Loucy (cell line): Measurements from ENCODE around the gene BTBD10.

Experiments used
- EZH2phosphoT487 ChIP-seq: fragments of 200-600 bp; IDR thresholded peaks from 2 replicates; pipeline ENCODE4 v1.6.1; 2018; ENCODE audit warnings: antibody characterized with exemption, mild to moderate bottlenecking, moderate library complexity, borderline replicate concordance
- TF ChIP-seq, protein P1 (sequence below): fragments of 200-600 bp; sonication (generic); conservative IDR thresholded peaks from 2 replicates; pipeline ENCODE4 v1.5.1; 2014; ENCODE audit warnings: mild to moderate bottlenecking, antibody characterized with exemption, low read length

DNA sequence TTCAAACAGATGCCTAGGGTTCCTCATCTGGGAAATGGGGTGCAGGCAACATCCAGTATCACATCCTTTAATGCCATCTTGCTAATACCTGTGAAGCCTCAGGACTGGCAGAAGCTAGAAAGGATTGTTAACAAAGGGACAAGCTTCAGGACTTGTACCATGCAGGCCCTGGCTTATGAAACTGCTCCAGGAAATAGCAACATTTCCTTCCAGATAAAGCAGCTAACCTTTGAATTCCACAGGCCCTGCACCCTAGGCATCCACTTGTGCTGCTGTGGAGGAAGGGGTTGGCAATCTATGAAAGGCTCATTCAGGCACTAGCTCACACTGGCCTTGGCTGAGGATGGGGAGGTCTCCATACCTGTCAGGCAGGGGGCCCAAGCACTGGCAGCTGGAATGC lies 87.2 kb downstream of the BTBD10 start:
- TF ChIP-seq, protein P1, sequence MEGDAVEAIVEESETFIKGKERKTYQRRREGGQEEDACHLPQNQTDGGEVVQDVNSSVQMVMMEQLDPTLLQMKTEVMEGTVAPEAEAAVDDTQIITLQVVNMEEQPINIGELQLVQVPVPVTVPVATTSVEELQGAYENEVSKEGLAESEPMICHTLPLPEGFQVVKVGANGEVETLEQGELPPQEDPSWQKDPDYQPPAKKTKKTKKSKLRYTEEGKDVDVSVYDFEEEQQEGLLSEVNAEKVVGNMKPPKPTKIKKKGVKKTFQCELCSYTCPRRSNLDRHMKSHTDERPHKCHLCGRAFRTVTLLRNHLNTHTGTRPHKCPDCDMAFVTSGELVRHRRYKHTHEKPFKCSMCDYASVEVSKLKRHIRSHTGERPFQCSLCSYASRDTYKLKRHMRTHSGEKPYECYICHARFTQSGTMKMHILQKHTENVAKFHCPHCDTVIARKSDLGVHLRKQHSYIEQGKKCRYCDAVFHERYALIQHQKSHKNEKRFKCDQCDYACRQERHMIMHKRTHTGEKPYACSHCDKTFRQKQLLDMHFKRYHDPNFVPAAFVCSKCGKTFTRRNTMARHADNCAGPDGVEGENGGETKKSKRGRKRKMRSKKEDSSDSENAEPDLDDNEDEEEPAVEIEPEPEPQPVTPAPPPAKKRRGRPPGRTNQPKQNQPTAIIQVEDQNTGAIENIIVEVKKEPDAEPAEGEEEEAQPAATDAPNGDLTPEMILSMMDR = no peak
- no peak for TF ChIP-seq EZH2phosphoT487
